PC-3 (cell line): ENCODE results near the gene DNAJB11. TPM values are rescaled to one million over a fixed set of nuclear protein-coding genes. Genes with fewer than 3 reads are reported as not detected.

Experiments
- ATAC-seq: fragments of 200-7000 bp; cut with Tn5 transposase; 2 replicates; pipeline ENCODE4 v1.9.1; 2020; ENCODE audit warnings: mild to moderate bottlenecking, moderate library complexity
- BruUV-seq: library from RNA; stranded (reverse); fragments of 400-500 nt; replicated peaks from 2 replicates; lab custom pipeline; 2021; lab: Mats Ljungman, UMichigan
- CTCF ChIA-PET: fragments of 300-600 bp; sonication (Branson Sonifier 250); formaldehyde crosslinking; loops from one replicate; lab custom pipeline; 2022; ENCODE audit warnings: antibody characterized with exemption; lab: Charles Lee
- POLR2A ChIA-PET: fragments of 300-600 bp; sonication (Branson Sonifier 250); formaldehyde crosslinking; loops from one replicate; lab custom pipeline; 2022; ENCODE audit warnings: antibody characterized with exemption; ENCODE audit not compliant: unreplicated experiment; lab: Charles Lee
- DNase-seq: peaks from one replicate; pipeline ENCODE4 v3.0.0-alpha.2; 2015
- H2AFZ ChIP-seq: fragments of 300-600 bp; sonication (generic); 2 replicates; pipeline ENCODE4 v1.6.0; 2016; ENCODE audit warnings: antibody characterized with exemption, low read length
- H3F3A ChIP-seq: fragments of 300-600 bp; sonication (generic); one replicate; pipeline ENCODE4 v1.6.0; 2017; ENCODE audit warnings: antibody characterized with exemption, low read length, control low read depth, mild to moderate bottlenecking; ENCODE audit not compliant: unreplicated experiment
- H3K27ac ChIP-seq: fragments of 300-600 bp; sonication (generic); 2 replicates; pipeline ENCODE4 v1.5.1; 2016; ENCODE audit warnings: mild to moderate bottlenecking, low read length
- H3K27me3 ChIP-seq: fragments of 300-600 bp; sonication (generic); 2 replicates; pipeline ENCODE4 v1.6.1; 2016; ENCODE audit warnings: low read length, mixed read lengths
- H3K36me3 ChIP-seq: fragments of 300-600 bp; sonication (generic); 2 replicates; pipeline ENCODE4 v1.6.1; 2016; ENCODE audit warnings: low read depth, mixed run types, low read length, mixed read lengths
- H3K4me1 ChIP-seq: fragments of 300-600 bp; sonication (generic); 2 replicates; pipeline ENCODE4 v1.5.1; 2016; ENCODE audit warnings: low read length; ENCODE audit not compliant: insufficient read depth
- H3K4me2 ChIP-seq: fragments of 300-600 bp; sonication (generic); 2 replicates; pipeline ENCODE4 v1.6.0; 2016; ENCODE audit warnings: low read length
- H3K4me3 ChIP-seq: fragments of 300-600 bp; sonication (generic); 2 replicates; pipeline ENCODE4 v1.5.1; 2016; ENCODE audit warnings: mild to moderate bottlenecking, low read length, mixed read lengths
- H3K79me2 ChIP-seq: fragments of 300-600 bp; sonication (generic); 2 replicates; pipeline ENCODE4 v1.6.1; 2017; ENCODE audit warnings: low read length, mixed read lengths
- H3K9ac ChIP-seq: fragments of 300-600 bp; sonication (generic); 2 replicates; pipeline ENCODE4 v1.6.0; 2016; ENCODE audit warnings: mild to moderate bottlenecking, low read length
- H3K9me2 ChIP-seq: fragments of 300-600 bp; sonication (generic); replicated peaks from 2 replicates; pipeline ENCODE4 v1.6.1; 2016; ENCODE audit warnings: mixed run types, low read length, mixed read lengths
- H3K9me3 ChIP-seq: fragments of 300-600 bp; sonication (generic); 2 replicates; pipeline ENCODE4 v1.6.1; 2016; ENCODE audit warnings: low read length, mixed read lengths
- H4K20me1 ChIP-seq: fragments of 300-600 bp; sonication (generic); 2 replicates; pipeline ENCODE4 v1.6.1; 2016; ENCODE audit warnings: low read length, mixed read lengths
- EZH2 ChIP-seq: fragments of 300-600 bp; sonication (generic); IDR thresholded peaks from one replicate; pipeline ENCODE4 v1.6.1; 2017; ENCODE audit warnings: antibody characterized with exemption, mild to moderate bottlenecking, low read length; ENCODE audit not compliant: unreplicated experiment
- EZH2phosphoT487 ChIP-seq: fragments of 300-600 bp; sonication (generic); IDR thresholded peaks from 2 replicates; pipeline ENCODE4 v1.6.1; 2018; ENCODE audit warnings: mild to moderate bottlenecking, antibody characterized with exemption, low read length, borderline replicate concordance
- intact Hi-C: fragments of 100-400 bp; cut with micrococcal nuclease; formaldehyde crosslinking; loops from 2 replicates; pipeline ENCODE4 v1.9.0; 2023
- total RNA-seq: library from RNA; depleted of rRNA; stranded (reverse); fragments of >200 nt; gene quantifications from 2 replicates; pipeline ENCODE4 v1.2.3, GENCODE V29; 2014
- TF ChIP-seq, protein P1 (sequence below): fragments of 300-600 bp; sonication (generic); conservative IDR thresholded peaks from 2 replicates; pipeline ENCODE4 v1.5.1; 2017; ENCODE audit warnings: antibody characterized with exemption, low read depth, mild to moderate bottlenecking, low read length

Gene DNAJB11
- total RNA-seq, 1 experiment from 2014 or later: 117 TPM

DNA sequence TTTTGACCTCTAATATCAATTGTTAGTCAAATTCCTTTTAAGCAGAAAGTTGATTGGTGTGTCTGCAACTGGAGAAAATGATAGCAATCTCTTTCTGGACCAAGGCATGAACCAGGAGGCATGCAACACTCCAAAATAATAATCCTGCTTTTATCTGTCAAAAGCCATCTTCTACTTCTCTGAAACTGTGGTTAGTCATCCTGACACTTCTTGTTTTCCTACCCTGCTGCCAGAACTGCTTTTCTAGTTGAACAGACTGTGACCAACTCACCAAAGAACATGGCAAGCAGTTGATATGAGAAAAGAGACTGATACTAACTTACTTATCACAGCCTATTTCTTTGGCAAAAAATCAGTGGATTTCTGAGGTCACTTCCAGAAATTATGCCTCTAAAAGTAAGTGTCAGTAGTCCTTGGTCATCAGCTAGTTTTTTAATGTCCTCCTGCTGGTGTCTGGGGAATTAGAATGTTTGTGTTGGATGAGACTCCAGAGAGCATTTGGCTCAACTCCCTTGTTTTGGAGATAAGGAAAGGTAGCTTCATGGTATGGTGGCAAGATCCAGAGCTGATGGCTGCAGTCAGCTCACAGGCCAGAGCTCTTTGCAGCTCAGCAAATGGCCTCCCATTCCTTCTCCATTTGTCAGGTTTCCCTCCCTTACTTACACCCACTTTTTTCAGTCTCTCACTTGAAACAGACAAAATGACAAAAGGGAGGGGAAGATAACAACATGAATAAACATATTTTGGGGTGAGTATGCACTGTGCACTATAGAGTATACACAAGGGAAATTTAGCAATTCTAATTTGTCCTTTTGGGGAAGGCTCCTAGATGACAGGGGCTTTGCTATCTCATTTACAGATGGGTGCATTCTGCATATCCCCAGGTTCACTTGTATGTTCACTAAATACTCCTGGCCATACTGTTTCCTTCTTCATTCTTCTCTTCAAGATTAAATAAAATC, 33.4 kb upstream of the DNAJB11 start:
- Histone ChIP-seq H3K4me1 (peaks cover 22% of the 10 kb centered on the region), H3K36me3 (no peaks in the 10 kb centered on the region), H4K20me1 (no peaks in the 10 kb centered on the region), H2AFZ (no peak overlapping the region), H3K4me2 (no peak overlapping the region), H3K9me3 (no peaks in the 10 kb centered on the region), H3K4me3 (no peak overlapping the region), H3K27ac (no peak overlapping the region), H3K27me3 (no peaks in the 10 kb centered on the region), H3F3A (peaks cover 3% of the 10 kb centered on the region), H3K79me2 (no peaks in the 10 kb centered on the region), H3K9ac (no peak overlapping the region), H3K9me2 (no peaks in the 10 kb centered on the region)
- no peak for TF ChIP-seq EZH2phosphoT487
- no peak for TF ChIP-seq EZH2
- TF ChIP-seq, protein P1, sequence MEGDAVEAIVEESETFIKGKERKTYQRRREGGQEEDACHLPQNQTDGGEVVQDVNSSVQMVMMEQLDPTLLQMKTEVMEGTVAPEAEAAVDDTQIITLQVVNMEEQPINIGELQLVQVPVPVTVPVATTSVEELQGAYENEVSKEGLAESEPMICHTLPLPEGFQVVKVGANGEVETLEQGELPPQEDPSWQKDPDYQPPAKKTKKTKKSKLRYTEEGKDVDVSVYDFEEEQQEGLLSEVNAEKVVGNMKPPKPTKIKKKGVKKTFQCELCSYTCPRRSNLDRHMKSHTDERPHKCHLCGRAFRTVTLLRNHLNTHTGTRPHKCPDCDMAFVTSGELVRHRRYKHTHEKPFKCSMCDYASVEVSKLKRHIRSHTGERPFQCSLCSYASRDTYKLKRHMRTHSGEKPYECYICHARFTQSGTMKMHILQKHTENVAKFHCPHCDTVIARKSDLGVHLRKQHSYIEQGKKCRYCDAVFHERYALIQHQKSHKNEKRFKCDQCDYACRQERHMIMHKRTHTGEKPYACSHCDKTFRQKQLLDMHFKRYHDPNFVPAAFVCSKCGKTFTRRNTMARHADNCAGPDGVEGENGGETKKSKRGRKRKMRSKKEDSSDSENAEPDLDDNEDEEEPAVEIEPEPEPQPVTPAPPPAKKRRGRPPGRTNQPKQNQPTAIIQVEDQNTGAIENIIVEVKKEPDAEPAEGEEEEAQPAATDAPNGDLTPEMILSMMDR: no peak
- intact Hi-C loops: no loop called here
- BruUV-seq: no TSS peak
- CTCF ChIA-PET: no interaction called here
- DNase-seq (peak; percentile 6), ATAC-seq (no peak)
- POLR2A ChIA-PET: interaction anchor here (0.6 kb wide), 2 partner anchors 308 to 556 kb away, joined by 3 read pairs; no protein-coding TSS in a partner anchor

GRCh38 chr3:186538779-186539178, 31.7 kb upstream of the DNAJB11 start:
- intact Hi-C loops: no loop called here
- H4K20me1 ChIP-seq: no peaks in the 10 kb centered on the region
- no peaks in the 10 kb centered on the region for H3K79me2 ChIP-seq
- H3K9me3 ChIP-seq: no peaks in the 10 kb centered on the region
- H2AFZ ChIP-seq: no peak overlapping the region
- no peaks in the 10 kb centered on the region for H3K9me2 ChIP-seq
- H3K4me2 ChIP-seq: no peak overlapping the region
- peaks cover 3% of the 10 kb centered on the region for H3F3A ChIP-seq
- peaks cover 33% of the 10 kb centered on the region for H3K4me1 ChIP-seq
- POLR2A ChIA-PET: no interaction called here
- no TSS peak for BruUV-seq
- no peak for ATAC-seq
- DNase-seq: no peak
- TF ChIP-seq EZH2phosphoT487: no peak
- TF ChIP-seq, protein P1: no peak
- no peak for TF ChIP-seq EZH2
- H3K27me3 ChIP-seq: no peaks in the 10 kb centered on the region
- CTCF ChIA-PET: interaction anchor here (3.3 kb wide), 1 partner anchor 279 kb away, joined by 28 read pairs; no protein-coding TSS in a partner anchor
- H3K4me3 ChIP-seq: no peak overlapping the region
- no peak overlapping the region for H3K9ac ChIP-seq
- H3K36me3 ChIP-seq: no peaks in the 10 kb centered on the region
- H3K27ac ChIP-seq: no peak overlapping the region
